Raji (cell line): ENCODE data around the gene IGFN1.

Experiments used
- POLR2A ChIP-seq: IDR thresholded peaks from 2 replicates; pipeline ENCODE4 v1.6.1; 2011; ENCODE audit warnings: low read depth, low read length, control low read depth; ENCODE audit not compliant: insufficient read depth

The IGFN1 gene

DNA sequence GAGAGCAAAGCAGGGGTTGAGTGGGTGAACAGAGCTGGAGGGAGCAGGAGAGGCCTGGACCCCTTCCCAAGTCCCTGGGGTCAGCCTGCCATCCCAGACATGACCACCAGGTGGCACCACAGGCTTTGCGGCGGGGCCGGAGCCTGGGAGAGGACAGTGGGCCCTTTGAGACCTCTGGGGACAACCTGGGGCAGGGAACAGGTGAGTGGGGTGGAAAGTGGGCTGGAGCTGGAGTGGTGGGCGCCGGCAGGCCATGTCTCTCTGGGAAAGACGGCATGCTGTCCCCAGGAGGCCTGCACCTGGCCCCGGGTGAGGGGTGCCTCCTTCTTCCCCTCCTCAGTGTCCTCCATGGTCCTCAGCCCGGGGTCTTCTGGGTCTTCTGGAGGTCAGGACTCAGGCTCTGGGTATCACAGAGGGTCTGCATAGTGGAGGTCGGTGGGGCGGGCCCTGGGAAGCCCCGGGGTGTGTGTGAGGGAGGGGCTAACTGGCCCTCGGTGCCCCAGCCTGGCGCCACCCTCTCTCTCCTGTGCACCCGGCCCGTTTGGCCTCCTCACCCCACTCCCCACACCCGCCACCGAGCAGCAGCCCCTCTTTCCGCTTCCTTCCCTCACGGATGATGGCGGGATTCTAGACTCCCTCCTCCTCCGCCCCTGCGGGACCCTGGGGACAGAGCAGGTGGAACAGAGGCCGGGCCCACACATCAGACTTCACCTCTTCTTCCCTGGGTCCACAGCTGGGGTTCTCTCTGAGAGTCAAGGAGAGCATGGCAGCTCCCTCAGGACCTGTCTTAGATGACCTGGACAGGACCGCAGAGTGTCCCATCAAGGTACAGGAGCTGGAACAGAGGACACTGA lies 64.2 kb downstream of the IGFN1 start:
- TF ChIP-seq POLR2A, result no peak

DNA sequence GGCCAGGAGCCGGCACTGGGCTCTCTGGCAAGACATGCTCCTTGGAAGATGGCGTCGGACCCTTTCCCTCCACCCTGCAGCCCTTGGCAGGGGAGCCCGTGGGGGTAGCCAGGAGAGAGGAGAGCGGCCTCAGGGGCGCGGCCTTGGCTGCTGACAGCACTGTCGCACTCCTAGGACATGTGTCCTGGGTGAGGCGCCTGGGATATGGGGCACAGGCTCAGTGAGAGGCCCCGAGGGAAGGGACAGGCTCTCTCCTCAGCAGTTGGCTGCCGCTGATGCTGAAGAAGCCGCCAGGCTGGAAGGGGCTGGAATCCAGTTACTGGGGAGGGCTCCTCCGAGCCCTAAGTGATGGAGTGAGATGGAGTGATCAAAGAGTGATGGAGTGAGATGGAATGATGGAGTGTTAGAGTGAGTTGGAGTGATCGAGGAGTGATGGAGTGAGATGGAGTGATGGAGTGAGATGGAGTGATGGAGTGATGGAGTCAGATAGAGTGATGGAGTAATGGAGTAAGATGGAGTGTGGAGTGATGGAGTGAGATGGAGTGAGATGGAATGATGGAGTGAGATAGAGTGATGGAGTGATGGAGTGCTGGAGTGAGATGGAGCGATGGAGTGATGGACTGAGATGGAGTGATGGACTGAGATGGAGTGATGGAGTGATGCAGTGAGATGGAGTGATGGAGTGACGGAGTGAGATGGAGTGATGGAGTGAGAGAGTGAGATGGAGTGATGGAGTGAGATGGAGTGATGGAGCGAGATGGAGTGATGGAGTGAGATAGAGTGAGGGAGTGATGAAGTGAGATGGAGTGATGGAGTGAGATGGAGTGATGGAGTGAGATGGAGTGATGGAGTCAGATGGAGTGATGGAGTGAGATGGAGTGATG lies 65.1 kb downstream of the IGFN1 start:
- TF ChIP-seq POLR2A, result no peak

DNA sequence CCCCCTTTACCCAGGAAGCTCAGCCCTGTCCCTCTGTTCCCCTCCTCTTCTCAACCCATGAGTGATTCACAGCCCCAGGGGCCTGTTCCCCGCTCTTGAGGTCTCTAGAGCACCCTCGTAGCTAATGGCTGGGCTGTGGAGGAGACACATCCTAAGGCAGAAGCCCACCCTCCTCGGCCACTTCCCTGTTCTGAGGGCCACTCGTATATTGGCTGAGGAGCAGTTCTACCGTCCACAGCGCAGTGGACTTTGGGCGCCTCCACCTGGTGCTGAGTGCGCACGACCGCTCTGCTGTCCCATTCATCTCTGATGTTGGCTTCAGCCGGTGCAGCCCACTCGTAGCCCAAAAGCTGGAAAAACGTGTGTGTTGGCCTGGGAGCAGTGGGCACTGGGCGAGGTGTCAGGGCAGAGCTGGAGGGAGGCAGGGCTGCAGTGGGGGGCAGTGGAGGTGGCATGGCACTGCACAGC lies 68.2 kb downstream of the IGFN1 start:
- no peak for TF ChIP-seq POLR2A

DNA sequence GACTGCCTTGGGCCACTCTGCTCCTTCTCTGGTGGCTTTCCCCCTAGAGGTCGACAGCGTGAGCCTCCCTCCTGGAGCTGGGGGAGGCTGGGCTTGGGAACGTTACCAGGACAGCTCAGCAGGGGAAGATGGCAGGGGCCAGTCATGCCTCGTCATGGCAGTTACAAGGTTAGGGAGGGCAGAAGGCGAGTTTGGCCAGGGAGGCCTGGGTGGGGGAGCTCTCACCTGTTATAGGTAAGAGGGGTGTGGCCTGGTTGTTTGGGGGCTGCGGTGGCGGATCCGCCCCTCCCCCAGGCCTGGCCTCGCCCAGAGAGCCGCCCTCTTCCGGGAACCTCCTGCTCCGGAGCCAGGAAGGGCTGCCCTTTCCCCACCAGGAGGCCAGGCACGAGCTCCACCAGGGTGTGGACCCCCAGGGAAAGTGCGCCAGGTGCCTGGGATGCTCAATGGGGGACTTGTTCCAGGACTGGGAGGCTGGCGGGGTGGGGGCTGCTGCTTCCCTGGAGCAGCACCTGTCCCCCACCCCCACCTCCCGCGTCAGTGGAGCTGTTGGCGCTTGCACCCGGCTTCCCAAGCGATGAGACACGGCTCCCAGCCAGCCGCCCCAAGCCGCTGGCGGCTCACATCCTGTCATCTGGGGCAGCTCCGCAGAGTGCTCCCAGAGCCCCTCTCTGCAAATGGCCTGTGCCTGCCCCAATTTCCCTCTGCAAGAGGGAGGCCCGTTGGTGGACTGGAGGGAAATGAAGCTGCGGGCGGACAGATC lies 69.0 kb downstream of the IGFN1 start:
- TF ChIP-seq POLR2A, result no peak

DNA sequence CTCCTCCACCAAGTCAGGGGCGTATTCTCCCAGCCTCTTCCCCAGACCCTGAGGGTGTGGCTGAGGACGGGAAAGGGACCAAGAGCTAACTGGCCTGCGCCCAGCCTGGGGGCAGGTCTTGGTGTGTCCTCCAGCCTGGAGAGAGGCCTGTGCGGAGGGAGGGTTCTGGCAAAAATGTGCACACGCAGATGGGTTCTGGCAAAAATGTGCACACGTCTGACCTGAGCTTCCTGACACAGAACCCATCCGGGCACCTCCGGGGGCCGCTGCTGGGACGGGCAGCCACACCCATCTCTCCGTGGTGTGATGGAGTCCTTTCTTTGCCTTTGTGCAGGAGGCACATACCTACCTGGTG lies 69.6 kb downstream of the IGFN1 start:
- no peak for TF ChIP-seq POLR2A

DNA sequence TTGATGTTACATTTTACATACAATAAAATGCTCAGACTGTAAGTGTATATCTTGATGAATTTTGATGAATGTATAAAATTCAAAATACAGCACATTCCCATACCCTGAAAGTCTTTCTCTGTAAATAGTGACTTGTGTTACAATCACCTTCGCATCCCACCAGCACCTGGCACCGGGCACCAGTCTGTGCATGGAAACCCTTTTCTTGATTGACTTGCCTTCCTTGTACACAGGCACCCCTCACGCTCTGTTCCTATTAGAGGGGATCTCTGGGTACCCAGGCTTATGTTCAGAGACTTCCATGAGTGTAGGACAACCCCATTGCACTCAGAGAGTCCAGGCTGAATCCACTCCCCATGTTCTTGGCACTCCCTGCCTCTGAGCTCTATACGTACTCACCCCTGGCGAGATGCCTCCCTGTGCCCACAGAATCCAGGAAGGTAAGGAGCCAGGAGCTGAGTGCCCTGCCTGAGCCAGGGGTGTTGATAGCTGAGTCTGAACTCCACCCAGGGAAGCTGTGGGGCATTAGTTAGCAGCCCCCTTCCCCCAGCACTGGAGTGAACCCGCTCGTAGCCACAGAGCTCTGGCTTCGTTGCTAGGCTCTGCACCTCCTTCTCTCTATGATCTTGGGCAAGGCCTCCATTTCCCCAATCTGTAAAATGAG lies 70.2 kb downstream of the IGFN1 start:
- no peak for TF ChIP-seq POLR2A

DNA sequence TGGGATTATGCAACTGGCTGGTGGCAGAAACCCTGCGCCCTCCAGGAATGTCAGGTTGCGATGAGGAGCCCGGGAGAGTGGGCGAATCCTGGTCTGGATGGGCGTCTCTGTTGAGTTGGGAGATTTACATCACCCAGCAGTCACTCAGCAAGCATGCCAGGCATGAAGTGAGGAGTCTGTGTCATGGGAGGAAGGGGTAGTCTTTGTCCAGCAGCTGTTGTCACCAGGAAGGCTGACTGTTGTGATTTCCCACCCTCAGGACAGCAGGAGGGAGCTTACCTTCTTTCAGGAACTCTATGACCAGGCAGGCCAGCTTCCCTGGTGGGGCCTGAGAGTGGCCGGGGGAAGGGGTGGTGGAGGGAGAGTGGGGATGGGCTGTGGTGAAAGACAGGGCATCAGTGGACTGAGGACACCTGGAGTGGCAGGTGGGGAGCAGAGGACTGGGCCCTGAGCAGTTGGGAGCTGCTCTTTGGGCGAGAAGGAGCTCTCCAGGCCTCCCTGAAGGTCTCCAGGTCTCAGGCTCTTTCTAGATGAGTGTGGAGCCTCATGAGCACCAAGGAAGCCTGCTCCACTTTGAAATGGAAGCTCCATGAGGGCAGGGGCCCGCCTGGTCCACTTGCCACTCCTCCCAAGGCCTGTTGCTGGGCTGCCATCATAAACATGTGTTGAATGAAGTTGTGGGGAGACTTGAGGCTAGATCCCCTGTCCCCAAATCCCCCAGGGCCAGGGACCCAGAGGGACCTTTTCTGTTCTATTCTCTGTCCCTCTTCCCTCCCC lies 71.3 kb downstream of the IGFN1 start:
- no peak for TF ChIP-seq POLR2A

DNA sequence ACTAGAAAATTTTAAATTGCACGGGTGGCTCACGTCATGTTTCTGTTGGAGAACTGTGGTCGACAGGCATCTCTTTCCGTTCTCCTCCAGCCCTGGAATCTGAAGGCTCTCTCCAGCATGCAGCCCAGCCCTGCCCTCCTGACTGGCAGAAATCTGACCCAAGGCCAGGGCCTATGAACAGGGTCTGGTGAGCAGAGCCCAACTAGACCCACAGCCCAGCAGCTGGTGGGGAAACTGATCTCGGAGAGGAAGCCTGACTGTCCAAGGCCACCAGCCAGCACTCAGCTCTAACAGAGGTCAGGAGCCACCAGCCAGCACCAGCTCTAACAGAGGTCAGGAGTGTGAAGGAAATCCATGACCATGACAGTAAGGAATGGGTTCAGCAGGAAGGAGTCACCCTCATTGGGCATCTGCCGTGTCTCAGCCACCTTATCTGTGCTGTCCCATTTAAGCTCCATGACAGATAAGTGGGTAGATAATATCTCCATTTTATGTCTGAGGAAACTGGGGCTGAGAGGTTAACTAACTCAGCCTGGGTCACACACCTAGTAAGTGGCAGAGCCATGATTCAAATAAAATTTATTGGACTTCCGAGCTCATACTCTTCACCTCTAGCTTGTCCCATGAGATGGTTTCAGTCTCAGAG lies 72.5 kb downstream of the IGFN1 start:
- TF ChIP-seq POLR2A, result no peak

DNA sequence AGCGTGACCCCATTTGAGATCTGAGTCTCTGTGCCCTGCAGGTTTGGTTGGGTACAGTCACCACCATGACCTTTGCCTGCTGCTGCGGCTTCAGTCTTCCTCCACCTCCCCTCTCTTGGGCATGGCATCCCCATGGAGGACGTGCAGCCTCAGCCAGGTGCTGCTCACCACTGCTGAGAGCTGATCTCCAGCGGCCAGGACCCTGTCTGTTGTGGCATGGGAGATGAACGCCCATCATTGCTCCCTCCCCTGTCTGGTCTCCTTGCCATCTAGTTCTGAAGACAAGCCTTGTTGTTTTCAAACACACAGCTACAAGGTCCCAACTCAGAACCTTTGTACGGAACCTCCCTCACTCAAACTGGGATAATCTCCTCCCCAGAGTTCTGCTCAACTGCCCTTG lies 73.4 kb downstream of the IGFN1 start:
- TF ChIP-seq POLR2A, result no peak

DNA sequence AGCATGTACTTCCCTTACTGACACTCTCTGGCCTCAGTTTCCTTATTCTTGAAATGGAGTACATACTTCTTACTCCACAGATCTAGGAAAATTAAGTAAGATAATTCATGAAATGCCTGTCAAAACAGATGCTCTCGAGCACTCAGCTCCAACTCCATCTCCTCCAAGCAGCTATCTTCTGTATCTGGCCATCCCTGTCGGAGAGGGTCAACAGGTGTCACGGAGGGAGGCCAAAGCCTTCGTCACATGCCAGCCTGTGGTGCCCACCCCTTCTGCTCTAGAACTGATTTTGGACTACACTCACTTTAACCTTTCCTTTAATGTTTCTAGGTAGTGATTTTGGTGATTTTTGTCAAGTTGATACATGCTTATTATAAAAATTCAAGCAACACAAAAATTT lies 73.9 kb downstream of the IGFN1 start:
- no peak for TF ChIP-seq POLR2A

DNA sequence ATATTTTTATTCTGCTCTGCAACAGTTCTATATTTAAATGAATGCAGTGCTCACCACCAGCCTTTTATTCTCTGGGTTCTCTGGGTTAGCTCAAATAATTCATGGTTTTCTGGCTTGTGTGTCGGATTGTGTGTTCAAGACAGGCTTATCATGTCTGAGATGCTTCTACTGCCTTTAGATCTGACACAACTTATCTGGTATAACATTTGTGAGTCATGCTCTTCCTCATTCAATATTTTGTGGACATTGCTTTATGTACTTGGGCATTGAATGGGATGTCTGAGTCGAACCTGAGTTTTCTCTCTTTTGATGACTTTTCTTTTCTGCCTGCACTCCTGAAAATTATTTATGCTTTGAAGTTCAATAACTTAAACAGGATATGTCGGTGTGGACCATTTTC lies 75.1 kb downstream of the IGFN1 start:
- no peak for TF ChIP-seq POLR2A

DNA sequence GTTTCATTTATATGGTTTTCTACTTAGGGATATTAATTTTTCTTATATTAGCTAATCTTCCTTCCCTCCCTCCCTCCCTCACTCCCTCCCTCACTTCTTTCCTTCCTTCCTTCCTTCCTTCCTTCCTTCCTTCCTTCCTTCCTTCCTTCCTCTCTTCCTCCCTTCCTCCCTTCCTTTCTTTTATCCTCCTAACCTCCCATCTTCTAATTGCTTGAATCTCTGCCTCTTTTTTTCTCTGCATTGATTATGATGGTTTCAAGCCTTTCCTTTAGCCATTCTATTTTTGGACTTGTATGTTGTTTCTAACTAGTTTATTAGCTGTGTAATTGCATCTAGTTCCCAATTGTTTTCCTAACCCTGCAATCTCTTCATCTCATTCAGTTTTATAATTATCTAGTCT lies 75.7 kb downstream of the IGFN1 start:
- TF ChIP-seq POLR2A, result no peak

DNA sequence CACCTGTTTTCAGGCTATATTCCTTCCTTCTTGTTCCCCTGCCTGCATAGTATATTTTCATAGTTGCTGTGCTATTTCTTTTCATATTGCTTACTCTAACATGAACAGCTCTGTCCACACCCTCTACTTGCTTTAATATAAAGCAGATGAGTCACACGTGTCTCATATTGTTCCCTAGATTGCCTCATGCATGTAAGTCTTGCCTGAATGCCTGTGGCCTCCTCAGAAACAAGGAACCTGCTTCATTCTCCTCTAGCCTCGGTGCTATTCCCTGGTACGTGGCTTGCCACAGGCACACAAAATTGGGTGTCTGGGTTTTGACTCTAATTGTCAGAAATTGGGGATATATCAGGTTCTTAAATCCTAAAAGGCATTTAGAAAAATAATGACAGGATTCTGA lies 76.2 kb downstream of the IGFN1 start:
- TF ChIP-seq POLR2A, result no peak
